ENCODE results near the gene GALNT10. TPM values are rescaled to one million over a fixed set of nuclear protein-coding genes. Genes with fewer than 3 reads are reported as not detected.

Gene GALNT10
- total RNA-seq, 1 experiment from 2014 or later = 47.8 TPM

GRCh38 chr5:154276261-154276972 is 85.9 kb downstream of the GALNT10 start:
- no peak for DNase-seq (ENCODE audit: low spot score)
- in situ Hi-C loops (cut with HindIII; ENCODE audit: low sequenced_read_pairs) = no loop called here

GRCh38 chr5:154276973-154277331 is 86.4 kb downstream of the GALNT10 start:
- in situ Hi-C loops (cut with HindIII; ENCODE audit: low sequenced_read_pairs) = no loop called here
- no peak for DNase-seq (ENCODE audit: low spot score)

GRCh38 chr5:154277499-154277898 is 87.0 kb downstream of the GALNT10 start:
- in situ Hi-C loops (cut with HindIII; ENCODE audit: low sequenced_read_pairs) = no loop called here
- DNase-seq (ENCODE audit: low spot score) = no peak

GRCh38 chr5:154278186-154278585 is 87.7 kb downstream of the GALNT10 start:
- DNase-seq (ENCODE audit: low spot score) = no peak
- in situ Hi-C loops (cut with HindIII; ENCODE audit: low sequenced_read_pairs) = no loop called here

- in situ Hi-C loops (cut with HindIII; ENCODE audit: low sequenced_read_pairs) = no loop called here
- no peak for DNase-seq (ENCODE audit: low spot score)
Observed at GRCh38 chr5:154278908-154279307, 88.4 kb downstream of the GALNT10 start.

- no peak for DNase-seq (ENCODE audit: low spot score)
- in situ Hi-C loops (cut with HindIII; ENCODE audit: low sequenced_read_pairs) = no loop called here
Observed at GRCh38 chr5:154284433-154284832, 93.9 kb downstream of the GALNT10 start.

GRCh38 chr5:154285661-154286408 is 95.3 kb downstream of the GALNT10 start:
- DNase-seq (ENCODE audit: low spot score) = no peak
- in situ Hi-C loops (cut with HindIII; ENCODE audit: low sequenced_read_pairs) = no loop called here

- in situ Hi-C loops (cut with HindIII; ENCODE audit: low sequenced_read_pairs) = no loop called here
- no peak for DNase-seq (ENCODE audit: low spot score)
Observed at GRCh38 chr5:154286557-154286956, 96.0 kb downstream of the GALNT10 start.

GRCh38 chr5:154287136-154287535 is 96.6 kb downstream of the GALNT10 start:
- DNase-seq (ENCODE audit: low spot score) = no peak
- in situ Hi-C loops (cut with HindIII; ENCODE audit: low sequenced_read_pairs) = no loop called here

GRCh38 chr5:154288145-154288544 is 97.6 kb downstream of the GALNT10 start:
- in situ Hi-C loops (cut with HindIII; ENCODE audit: low sequenced_read_pairs) = no loop called here
- no peak for DNase-seq (ENCODE audit: low spot score)

GRCh38 chr5:154291917-154292316 is 101.4 kb downstream of the GALNT10 start:
- in situ Hi-C loops (cut with HindIII; ENCODE audit: low sequenced_read_pairs) = no loop called here
- DNase-seq (ENCODE audit: low spot score) = no peak

- no peak for DNase-seq (ENCODE audit: low spot score)
- in situ Hi-C loops (cut with HindIII; ENCODE audit: low sequenced_read_pairs) = no loop called here
Observed at GRCh38 chr5:154293219-154293618, 102.7 kb downstream of the GALNT10 start.

GRCh38 chr5:154295551-154295950 is 105.0 kb downstream of the GALNT10 start:
- in situ Hi-C loops (cut with HindIII; ENCODE audit: low sequenced_read_pairs) = no loop called here
- no peak for DNase-seq (ENCODE audit: low spot score)

GRCh38 chr5:154296525-154297159 is 106.1 kb downstream of the GALNT10 start:
- no peak for DNase-seq (ENCODE audit: low spot score)
- in situ Hi-C loops (cut with HindIII; ENCODE audit: low sequenced_read_pairs) = no loop called here

GRCh38 chr5:154298065-154298464 is 107.5 kb downstream of the GALNT10 start:
- in situ Hi-C loops (cut with HindIII; ENCODE audit: low sequenced_read_pairs) = no loop called here
- DNase-seq (ENCODE audit: low spot score) = no peak

- in situ Hi-C loops (cut with HindIII; ENCODE audit: low sequenced_read_pairs) = no loop called here
Observed at GRCh38 chr5:154300207-154300883, 109.8 kb downstream of the GALNT10 start.

GRCh38 chr5:154301726-154302125 is 111.2 kb downstream of the GALNT10 start:
- in situ Hi-C loops (cut with HindIII; ENCODE audit: low sequenced_read_pairs) = no loop called here
- DNase-seq (ENCODE audit: low spot score) = peak; percentile 59

More at GRCh38 chr5:154300207-154300883, 109.8 kb downstream of the GALNT10 start:
- DNase-seq (ENCODE audit: low spot score) = no peak

GRCh38 chr5:154302161-154302560 is 111.6 kb downstream of the GALNT10 start:
- in situ Hi-C loops (cut with HindIII; ENCODE audit: low sequenced_read_pairs) = no loop called here
- DNase-seq (ENCODE audit: low spot score) = peak; percentile 90

- in situ Hi-C loops (cut with HindIII; ENCODE audit: low sequenced_read_pairs) = no loop called here
- no peak for DNase-seq (ENCODE audit: low spot score)
Observed at GRCh38 chr5:154303133-154303532, 112.6 kb downstream of the GALNT10 start.

Measured in G401 (cell line).